C4-2B (cell line): ENCODE results near the gene FUT9.

Experiments used
- ZFX ChIP-seq: fragments of 450-650 bp; IDR thresholded peaks from 2 replicates; pipeline ENCODE4 v1.6.1; 2017
- TF ChIP-seq, protein P1 (sequence below): fragments of 450-650 bp; conservative IDR thresholded peaks from 2 replicates; pipeline ENCODE4 v1.5.1; 2017; ENCODE audit warnings: mild to moderate bottlenecking

DNA sequence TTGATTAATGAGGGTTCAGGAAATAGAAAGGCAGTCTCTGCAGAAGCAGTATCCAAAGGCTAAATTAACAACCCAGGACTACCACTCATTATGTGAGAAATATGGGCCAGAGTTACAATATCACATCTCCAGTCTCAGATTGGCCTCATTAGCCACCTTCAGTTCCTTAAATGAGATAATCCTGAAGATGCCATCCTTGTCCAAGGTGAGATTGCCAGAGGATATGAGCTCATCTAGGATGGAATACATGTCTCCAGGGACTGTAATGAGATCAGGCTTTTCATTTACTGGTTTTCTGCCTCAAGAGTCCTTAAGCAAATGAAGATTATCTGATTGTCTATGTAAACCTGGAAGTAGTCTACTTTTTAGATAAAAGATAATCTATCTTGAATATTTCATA is 196.3 kb downstream of the FUT9 start:
- TF ChIP-seq, protein P1, sequence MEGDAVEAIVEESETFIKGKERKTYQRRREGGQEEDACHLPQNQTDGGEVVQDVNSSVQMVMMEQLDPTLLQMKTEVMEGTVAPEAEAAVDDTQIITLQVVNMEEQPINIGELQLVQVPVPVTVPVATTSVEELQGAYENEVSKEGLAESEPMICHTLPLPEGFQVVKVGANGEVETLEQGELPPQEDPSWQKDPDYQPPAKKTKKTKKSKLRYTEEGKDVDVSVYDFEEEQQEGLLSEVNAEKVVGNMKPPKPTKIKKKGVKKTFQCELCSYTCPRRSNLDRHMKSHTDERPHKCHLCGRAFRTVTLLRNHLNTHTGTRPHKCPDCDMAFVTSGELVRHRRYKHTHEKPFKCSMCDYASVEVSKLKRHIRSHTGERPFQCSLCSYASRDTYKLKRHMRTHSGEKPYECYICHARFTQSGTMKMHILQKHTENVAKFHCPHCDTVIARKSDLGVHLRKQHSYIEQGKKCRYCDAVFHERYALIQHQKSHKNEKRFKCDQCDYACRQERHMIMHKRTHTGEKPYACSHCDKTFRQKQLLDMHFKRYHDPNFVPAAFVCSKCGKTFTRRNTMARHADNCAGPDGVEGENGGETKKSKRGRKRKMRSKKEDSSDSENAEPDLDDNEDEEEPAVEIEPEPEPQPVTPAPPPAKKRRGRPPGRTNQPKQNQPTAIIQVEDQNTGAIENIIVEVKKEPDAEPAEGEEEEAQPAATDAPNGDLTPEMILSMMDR: no peak
- TF ChIP-seq ZFX: no peak
